Brain microvascular endothelial cell (primary cell): ENCODE measurements around the gene CFL1.

Experiments
- DNase-seq: peaks from one replicate; pipeline ENCODE4 v3.0.0-alpha.2; 2020
- H3K27ac ChIP-seq: fragments of 250-450 bp; sonication (Bioruptor Pico); 2 replicates; pipeline ENCODE4 v1.5.1; 2020; ENCODE audit warnings: mild to moderate bottlenecking, moderate library complexity
- H3K27me3 ChIP-seq: fragments of 250-450 bp; sonication (Bioruptor Pico); replicated peaks from 2 replicates; pipeline ENCODE4 v1.5.1; 2020; ENCODE audit warnings: mild to moderate bottlenecking
- H3K36me3 ChIP-seq: fragments of 250-450 bp; sonication (Bioruptor Pico); replicated peaks from 2 replicates; pipeline ENCODE4 v1.5.1; 2020; ENCODE audit warnings: mild to moderate bottlenecking
- H3K4me3 ChIP-seq: 2 replicates; pipeline ENCODE4 v1.5.1; 2011; ENCODE audit warnings: low read depth, mild to moderate bottlenecking, control low read depth, low read length, moderate library complexity
- CTCF ChIP-seq: IDR thresholded peaks from 2 replicates; pipeline ENCODE4 v1.5.1; 2011; ENCODE audit warnings: low read depth, mild to moderate bottlenecking, moderate library complexity, low read length, control low read depth, inconsistent platforms; ENCODE audit errors: missing control alignments
- in situ Hi-C: cut with HindIII; loops from 2 replicates; pipeline ENCODE4 v1.10.0; 2017; ENCODE audit warnings: low sequenced_read_pairs, low pct_ligation_motif_present

CFL1 gene

DNA sequence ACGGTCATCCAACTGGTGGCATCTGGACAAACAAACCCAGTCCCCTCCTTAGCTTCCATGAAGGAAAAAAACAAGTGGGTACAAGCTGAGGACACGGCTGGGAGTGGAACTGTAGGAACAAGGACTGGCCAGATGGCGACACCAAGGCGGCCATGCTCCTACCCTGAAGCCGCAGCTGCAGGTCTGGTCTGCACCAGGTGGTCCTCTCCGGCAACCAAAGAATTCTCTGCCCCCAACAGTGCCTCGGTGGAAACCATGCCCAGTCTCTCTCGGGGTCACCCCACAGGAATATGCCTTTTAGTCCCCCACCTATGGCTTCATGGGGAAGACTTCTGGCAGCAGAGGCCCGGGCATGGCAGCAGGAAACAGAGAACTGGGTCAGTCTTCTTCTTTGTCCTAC lies 48.5 kb downstream of the CFL1 start:
- no peak overlapping the region for H3K4me3 ChIP-seq
- in situ Hi-C loops: no loop called here
- no peaks in the 10 kb centered on the region for H3K36me3 ChIP-seq
- H3K27ac ChIP-seq: no peak overlapping the region
- no peak for TF ChIP-seq CTCF
- peaks cover 7% of the 10 kb centered on the region for H3K27me3 ChIP-seq
- no peak for DNase-seq

DNA sequence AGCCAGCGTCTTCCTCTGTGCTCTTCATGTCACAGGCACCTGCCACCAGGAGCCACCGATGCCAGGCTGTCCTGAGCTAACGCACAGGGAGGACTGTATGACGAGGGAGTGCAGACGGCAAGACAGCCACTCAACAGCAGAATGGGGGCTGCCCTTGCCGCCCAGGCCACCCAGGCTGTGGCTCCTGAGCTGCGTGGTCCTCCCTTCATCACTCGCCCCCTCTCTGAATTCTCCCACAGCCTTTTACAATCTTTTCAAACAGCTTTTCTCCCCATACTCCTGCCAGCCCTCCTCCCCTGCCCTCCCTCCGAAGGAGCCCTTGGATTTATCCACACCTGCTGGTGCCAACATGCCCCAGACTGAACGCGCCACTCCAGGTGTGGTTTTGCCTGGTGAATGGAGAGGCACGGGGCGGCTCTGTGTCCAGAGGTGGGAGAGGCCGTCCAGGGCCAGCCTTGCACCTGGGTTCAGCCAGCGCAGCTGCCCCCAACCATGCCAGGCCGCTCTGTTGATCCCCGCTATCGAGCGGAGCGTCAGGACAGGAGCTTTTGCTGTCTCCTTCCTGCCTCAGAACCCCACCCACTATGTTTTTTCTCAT lies 49.1 kb downstream of the CFL1 start:
- Histone ChIP-seq H3K36me3 (no peaks in the 10 kb centered on the region), H3K4me3 (no peak overlapping the region), H3K27me3 (peaks cover 13% of the 10 kb centered on the region), H3K27ac (no peak overlapping the region)
- no peak for TF ChIP-seq CTCF
- in situ Hi-C loops: no loop called here
- DNase-seq: no peak

DNA sequence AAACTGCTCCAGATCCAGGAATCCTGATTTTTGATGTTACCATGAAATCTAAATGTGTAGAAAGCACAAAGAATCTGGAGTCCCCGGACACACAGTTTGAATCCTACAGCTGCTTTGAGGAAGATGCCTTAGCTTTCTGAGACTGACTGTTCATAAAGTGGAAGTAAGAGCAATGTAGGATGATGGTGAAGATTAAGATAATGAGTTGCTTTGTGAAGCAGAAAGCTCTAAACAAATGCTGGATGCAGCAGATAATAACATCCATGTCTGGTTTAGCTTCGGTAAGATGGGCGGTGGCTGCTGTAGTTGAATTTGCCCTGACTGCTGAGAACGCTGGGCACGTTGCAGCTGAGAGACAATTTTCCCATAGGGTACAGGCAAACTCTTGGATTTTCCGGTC lies 51.0 kb downstream of the CFL1 start:
- in situ Hi-C loops: no loop called here
- Histone ChIP-seq H3K27me3 (peaks cover 17% of the 10 kb centered on the region), H3K4me3 (no peak overlapping the region), H3K27ac (no peak overlapping the region), H3K36me3 (no peaks in the 10 kb centered on the region)
- no peak for DNase-seq
- TF ChIP-seq CTCF: no peak
